Activated gamma-delta T cell treated with Interleukin-2 at 50 U/mL for 16 hours (primary cell): Measurements from ENCODE around the gene WDR38.

Experiments used
- DNase-seq: peaks from one replicate; pipeline ENCODE4 v3.0.0-alpha.2; 2020

WDR38 gene, protein sequence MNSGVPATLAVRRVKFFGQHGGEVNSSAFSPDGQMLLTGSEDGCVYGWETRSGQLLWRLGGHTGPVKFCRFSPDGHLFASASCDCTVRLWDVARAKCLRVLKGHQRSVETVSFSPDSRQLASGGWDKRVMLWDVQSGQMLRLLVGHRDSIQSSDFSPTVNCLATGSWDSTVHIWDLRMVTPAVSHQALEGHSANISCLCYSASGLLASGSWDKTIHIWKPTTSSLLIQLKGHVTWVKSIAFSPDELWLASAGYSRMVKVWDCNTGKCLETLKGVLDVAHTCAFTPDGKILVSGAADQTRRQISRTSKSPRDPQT

GRCh38 chr9:124852829-124853531 lies at the start of gene WDR38:
WDR38 (plus strand) TSS chr9:124853460; CDS start chr9:124853532, 72 bp downstream.
- DNase-seq = peak; percentile 70

DNA sequence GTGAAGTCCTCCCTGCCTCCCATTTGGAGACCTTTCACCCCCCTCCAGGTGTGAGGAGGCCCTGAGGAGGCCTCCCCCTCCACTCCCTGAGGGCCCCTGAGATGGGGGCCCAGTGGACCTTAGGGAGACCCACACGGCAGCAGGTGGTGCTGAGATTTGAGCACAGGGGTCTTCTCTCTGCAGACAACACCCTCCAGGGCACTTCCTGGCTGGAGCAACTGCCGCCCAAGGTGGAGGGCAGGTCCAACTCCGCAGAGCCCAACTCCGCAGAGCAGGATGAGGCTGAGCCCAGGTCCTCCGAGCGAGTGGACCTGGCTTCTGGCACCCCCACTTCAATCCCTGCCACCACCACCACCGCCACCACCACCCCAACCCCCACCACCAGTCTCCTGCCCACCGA lies 49.3 kb upstream of the WDR38 start:
- no peak for DNase-seq

DNA sequence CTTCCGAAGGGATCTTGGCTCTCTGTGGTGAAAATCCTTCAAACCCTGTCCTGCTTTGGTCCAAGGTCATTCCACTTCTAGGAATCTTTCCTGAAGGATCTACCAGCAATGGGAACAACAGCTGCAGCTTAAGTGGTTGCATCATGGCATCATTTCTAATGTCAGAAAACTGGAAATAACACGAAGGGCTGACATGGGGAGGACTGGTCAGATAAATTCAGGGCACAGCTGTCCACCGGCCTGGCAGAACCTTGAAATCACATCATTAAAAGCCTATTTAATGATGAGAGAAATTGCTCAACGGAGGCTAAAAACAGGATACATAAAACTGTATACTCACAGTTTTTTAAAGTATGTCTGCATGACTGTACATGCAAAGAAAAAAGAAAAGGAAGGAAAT lies 48.1 kb upstream of the WDR38 start:
- DNase-seq = no peak

GRCh38 chr9:124808246-124808956 lies 44.9 kb upstream of the WDR38 start:
- no peak for DNase-seq

DNA sequence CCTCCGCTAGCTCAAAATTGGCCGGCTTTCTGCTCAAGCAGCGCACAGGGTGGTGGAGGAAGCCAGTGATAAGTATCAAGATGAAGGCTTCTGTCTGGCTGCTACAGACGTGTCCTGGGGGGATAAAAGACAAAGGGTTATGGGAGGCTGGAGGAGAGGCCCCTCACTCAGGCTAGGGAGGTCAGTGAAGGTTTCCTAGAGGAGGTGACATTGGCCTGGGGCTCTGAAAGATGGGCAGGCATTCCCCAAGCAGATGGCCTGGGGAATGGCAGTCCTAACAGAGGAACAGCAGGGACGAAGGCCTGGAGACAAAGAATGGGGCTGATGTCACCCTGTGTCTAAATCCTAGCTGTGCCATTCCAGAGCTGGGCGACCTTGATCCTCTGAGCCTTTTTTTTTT lies 44.0 kb upstream of the WDR38 start:
- no peak for DNase-seq

DNA sequence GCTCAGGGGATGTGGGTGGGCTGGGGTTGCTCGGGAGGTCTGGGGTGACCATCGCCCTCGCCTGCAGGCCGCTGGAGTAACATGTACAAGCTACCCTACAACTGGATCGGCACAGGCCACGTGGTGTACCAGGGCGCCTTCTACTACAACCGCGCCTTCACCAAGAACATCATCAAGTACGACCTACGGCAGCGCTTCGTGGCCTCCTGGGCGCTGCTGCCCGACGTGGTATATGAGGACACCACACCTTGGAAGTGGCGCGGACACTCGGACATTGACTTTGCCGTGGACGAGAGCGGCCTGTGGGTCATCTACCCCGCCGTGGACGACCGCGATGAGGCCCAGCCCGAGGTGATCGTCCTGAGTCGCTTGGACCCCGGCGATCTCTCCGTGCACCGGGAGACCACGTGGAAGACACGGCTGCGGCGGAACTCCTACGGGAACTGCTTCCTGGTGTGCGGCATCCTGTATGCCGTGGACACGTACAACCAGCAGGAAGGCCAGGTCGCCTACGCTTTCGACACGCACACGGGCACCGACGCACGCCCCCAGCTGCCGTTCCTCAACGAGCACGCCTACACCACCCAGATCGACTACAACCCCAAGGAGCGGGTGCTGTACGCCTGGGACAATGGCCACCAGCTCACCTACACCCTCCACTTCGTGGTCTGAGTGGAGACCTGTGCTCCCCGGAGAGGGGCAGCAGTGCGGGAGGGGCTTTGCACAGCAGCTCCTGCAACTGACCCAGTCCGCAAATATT lies 43.3 kb upstream of the WDR38 start:
- no peak for DNase-seq

GRCh38 chr9:124810663-124811355 lies 42.5 kb upstream of the WDR38 start:
- no peak for DNase-seq

DNA sequence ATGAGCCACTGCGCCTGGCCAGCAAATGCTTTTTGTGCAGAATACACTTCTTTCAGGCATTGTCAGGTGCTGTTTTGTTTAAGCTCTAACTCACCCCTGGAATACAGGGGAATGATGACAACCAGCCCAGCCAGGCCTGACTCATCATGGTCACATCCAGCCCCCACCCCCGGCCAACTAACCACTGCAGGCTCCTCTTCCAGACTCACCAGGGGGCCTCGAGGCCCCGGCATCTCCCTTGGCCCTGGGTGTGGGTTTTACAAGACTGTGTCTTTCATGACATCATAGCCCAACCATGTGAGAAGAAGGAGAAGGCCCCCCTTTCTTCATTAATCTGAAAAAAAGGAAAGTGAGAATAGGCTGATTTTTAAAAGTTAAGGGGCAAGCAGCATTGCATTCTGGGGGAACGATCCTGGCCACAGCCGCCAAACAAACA lies 40.8 kb upstream of the WDR38 start:
- DNase-seq = no peak

DNA sequence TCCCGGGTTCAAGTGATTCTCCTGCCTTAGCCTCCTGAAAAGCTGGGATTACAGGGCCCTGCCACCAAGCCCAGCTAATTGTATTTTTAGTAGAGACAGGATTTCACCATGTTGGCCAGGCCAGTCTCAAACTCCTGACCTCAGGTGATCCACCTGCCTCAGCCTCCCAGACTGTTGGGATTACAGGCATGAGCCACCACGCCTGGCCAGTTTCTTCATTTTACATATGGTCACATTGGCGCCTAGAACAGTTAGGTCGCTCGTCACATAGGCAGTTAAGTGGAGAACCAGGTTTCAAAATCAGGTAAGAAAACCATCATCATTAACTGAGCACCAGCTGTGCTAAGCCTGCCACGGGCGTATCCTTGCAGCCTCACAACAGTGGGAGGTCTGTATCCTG lies 40.2 kb upstream of the WDR38 start:
- no peak for DNase-seq

DNA sequence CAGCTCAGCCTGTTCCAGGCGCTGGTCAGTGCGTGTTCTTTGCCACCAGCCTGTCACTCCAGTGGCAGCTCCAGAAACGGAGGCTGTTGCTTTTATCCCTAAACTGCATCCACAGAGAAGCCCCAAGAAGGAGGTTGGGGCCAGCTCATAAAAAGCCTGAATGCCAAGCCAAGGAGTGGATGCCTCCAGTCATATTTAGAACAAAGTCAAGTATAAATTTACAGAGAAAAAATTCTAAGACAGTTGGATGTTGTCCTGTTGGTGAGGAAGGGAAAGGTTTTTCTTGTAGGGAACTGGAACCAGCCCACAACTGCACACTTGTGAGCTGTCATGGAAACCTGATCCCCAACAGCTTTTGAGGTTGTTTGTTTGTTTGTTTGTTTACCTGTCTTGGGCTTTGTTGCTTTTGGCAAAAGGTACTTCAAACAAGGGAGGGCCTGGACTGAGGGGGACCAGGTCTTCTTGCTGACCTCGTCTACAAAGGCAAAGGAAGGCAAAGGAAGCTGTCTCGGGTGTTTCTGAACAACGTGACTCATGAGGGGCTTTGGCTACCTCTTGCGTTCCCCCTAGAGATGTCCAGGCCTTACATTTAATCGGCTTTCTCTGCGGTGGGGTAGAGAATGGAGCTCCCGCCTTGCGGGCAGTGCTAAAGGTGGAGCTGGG lies 39.6 kb upstream of the WDR38 start:
- no peak for DNase-seq

DNA sequence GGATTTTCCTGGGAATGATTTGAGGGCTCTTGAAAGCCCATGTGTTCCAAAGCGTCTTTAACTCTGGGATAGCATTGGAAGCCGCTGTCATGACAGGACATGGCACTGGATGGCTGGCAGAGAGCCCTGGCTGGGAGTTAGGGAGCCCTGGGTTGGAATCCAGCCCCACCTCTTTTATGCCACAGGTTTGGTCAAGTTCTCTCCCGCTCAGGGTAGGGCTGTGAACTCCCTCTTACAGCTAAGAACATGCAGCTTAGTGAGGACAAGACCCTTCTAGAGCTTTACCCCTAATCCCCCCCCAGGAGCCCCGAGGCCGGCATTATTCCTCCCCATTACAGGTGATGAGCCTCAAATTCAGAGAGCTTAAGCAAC lies 39.1 kb upstream of the WDR38 start:
- no peak for DNase-seq

GRCh38 chr9:124815601-124816000 lies 37.7 kb upstream of the WDR38 start:
- DNase-seq = no peak

- no peak for DNase-seq
Observed at GRCh38 chr9:124818431-124819281, 34.6 kb upstream of the WDR38 start.

- DNase-seq = no peak
Observed at GRCh38 chr9:124820698-124821623, 32.3 kb upstream of the WDR38 start.

GRCh38 chr9:124828489-124829333 lies 24.5 kb upstream of the WDR38 start:
- no peak for DNase-seq

GRCh38 chr9:124829334-124829669 lies 24.0 kb upstream of the WDR38 start:
- no peak for DNase-seq

- no peak for DNase-seq
Observed at GRCh38 chr9:124830593-124830992, 22.7 kb upstream of the WDR38 start.

- DNase-seq = no peak
Observed at GRCh38 chr9:124831642-124832364, 21.5 kb upstream of the WDR38 start.
